B cell (primary cell): ENCODE data around the gene PRAC2.
A peak's percentile ranks its signal among the peaks of the same experiment; 100 is the strongest.

Source experiments
- EZH2 ChIP-seq: IDR thresholded peaks from 2 replicates; pipeline ENCODE4 v1.6.1; 2012; ENCODE audit warnings: borderline replicate concordance, low read depth, mild to moderate bottlenecking, moderate library complexity, low read length; ENCODE audit not compliant: insufficient read depth, poor library complexity, severe bottlenecking
- TF ChIP-seq, protein P1 (sequence below): fragments of 200-600 bp; IDR thresholded peaks from one replicate; pipeline ENCODE4 v1.8.0; 2022; ENCODE audit warnings: antibody characterized with exemption, mild to moderate bottlenecking

DNA sequence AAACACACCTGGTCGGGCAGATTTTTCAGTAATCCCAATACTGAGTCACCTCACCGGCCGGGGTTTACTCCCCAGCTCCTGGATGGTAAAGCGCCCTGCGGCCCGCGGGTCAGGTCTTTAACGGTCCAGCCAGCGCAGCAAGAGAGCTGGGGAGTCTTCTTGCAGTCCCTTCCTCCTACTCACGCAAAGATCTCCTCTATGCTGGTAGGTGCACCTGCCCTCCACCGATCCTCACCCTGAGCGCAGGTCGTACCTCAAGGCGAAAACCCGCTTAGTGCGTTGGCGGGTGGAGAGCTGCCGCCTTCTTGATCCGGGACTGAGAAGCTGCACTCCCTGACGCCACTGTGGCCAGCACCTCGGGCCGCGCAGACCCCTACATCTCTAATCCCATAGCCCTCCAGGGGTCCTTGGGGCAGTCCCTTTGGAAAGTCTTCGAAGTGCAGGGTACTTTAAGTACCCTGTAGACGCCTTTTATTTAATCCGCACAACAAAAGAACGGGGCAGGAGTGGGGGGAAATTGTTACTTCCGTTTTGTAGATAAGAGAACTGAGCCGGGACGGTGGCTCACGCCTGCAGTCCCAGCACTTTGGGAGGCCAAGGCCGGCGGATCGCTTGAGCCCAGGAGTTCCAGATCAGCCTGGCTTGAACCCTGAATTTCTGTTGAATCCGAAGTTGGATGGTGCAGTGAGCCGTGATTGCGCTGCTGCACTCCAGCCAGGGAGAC is 16.0 kb downstream of the PRAC2 start:
- TF ChIP-seq, protein P1, sequence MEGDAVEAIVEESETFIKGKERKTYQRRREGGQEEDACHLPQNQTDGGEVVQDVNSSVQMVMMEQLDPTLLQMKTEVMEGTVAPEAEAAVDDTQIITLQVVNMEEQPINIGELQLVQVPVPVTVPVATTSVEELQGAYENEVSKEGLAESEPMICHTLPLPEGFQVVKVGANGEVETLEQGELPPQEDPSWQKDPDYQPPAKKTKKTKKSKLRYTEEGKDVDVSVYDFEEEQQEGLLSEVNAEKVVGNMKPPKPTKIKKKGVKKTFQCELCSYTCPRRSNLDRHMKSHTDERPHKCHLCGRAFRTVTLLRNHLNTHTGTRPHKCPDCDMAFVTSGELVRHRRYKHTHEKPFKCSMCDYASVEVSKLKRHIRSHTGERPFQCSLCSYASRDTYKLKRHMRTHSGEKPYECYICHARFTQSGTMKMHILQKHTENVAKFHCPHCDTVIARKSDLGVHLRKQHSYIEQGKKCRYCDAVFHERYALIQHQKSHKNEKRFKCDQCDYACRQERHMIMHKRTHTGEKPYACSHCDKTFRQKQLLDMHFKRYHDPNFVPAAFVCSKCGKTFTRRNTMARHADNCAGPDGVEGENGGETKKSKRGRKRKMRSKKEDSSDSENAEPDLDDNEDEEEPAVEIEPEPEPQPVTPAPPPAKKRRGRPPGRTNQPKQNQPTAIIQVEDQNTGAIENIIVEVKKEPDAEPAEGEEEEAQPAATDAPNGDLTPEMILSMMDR, result no peak
- TF ChIP-seq EZH2, result peak; percentile 7
